SJSA1 (cell line): ENCODE data around the gene EFNA2. TPM values are rescaled to one million over a fixed set of nuclear protein-coding genes. Genes with fewer than 3 reads are reported as not detected.
A peak's percentile ranks its signal among the peaks of the same experiment; 100 is the strongest.

Experiments used
- DNase-seq, 2 experiments: peaks; one replicate each; pipeline ENCODE4 v3.0.0-alpha.2; 2015 to 2020; ENCODE audit warnings: low spot score in 2 of 2, low read depth in 1 of 2
- H3K27ac ChIP-seq: fragments of 250-450 bp; sonication (Bioruptor Pico); 2 replicates; pipeline ENCODE4 v1.5.1; 2020; ENCODE audit warnings: mild to moderate bottlenecking, moderate library complexity
- H3K27me3 ChIP-seq: fragments of 250-450 bp; sonication (Bioruptor Pico); replicated peaks from 2 replicates; pipeline ENCODE4 v1.5.1; 2020; ENCODE audit warnings: mild to moderate bottlenecking, moderate library complexity
- H3K36me3 ChIP-seq: fragments of 250-450 bp; sonication (Bioruptor Pico); 2 replicates; pipeline ENCODE4 v1.5.1; 2020; ENCODE audit warnings: mild to moderate bottlenecking
- H3K4me1 ChIP-seq: fragments of 250-450 bp; sonication (Bioruptor Pico); replicated peaks from 2 replicates; pipeline ENCODE4 v1.6.1; 2021; ENCODE audit warnings: mild to moderate bottlenecking
- H3K4me3 ChIP-seq: fragments of 250-450 bp; sonication (Bioruptor Pico); 2 replicates; pipeline ENCODE4 v1.5.1; 2020; ENCODE audit warnings: mild to moderate bottlenecking
- H3K9me3 ChIP-seq: fragments of 250-450 bp; sonication (Bioruptor Pico); replicated peaks from 2 replicates; pipeline ENCODE4 v1.5.1; 2020; ENCODE audit warnings: mild to moderate bottlenecking
- total RNA-seq: library from RNA; depleted of rRNA; stranded (reverse); fragments of >200 nt; shearing (Covaris generic); gene quantifications from 2 replicates; pipeline ENCODE4 v1.2.3, GENCODE V29; 2014; rRNA removed

Gene EFNA2
- not detected in 2 replicates for total RNA-seq

- no peak for DNase-seq
- Histone ChIP-seq H3K27ac (no peak within 1 kb of the TSS), H3K27me3 (peaks cover 72% of the 10 kb centered on the region), H3K4me3 (no peak within 1 kb of the TSS), H3K36me3 (no peaks in the 10 kb centered on the region), H3K9me3 (no peaks in the 10 kb centered on the region), H3K4me1 (peaks cover 14% of the 10 kb centered on the region; the same call in 1 of the 2 replicates)
These were observed at the start of gene EFNA2 for GRCh38 chr19:1285737-1286360. Gene EFNA2, plus strand, starts transcription at chr19:1285873. Its CDS starts 296 bp downstream, at chr19:1286169.

- H3K4me1 ChIP-seq: peaks cover 44% of the 10 kb centered on the region
- no peak for DNase-seq
- peaks cover 10% of the 10 kb centered on the region for H3K36me3 ChIP-seq
- H3K9me3 ChIP-seq: no peaks in the 10 kb centered on the region
- no peak overlapping the region for H3K27ac ChIP-seq
- peaks cover 5% of the 10 kb centered on the region for H3K27me3 ChIP-seq
- H3K4me3 ChIP-seq: peak overlapping the region; percentile 51
These were observed 49.1 kb upstream of the EFNA2 start for GRCh38 chr19:1236576-1236975.

GRCh38 chr19:1237027-1237659 is 48.5 kb upstream of the EFNA2 start:
- Histone ChIP-seq H3K27ac (no peak overlapping the region), H3K9me3 (no peaks in the 10 kb centered on the region)
- no peak for DNase-seq

GRCh38 chr19:1237754-1238368 is 47.8 kb upstream of the EFNA2 start, which contains the start of gene CBARP:
Gene CBARP, minus strand, starts transcription at chr19:1238005. Its CDS starts 1,905 bp downstream, at chr19:1236100.
- Histone ChIP-seq H3K36me3 (peaks cover 14% of the 10 kb centered on the region), H3K4me3 (peak within 1 kb of the TSS; percentile 51), H3K9me3 (no peaks in the 10 kb centered on the region), H3K27ac (no peak within 1 kb of the TSS), H3K27me3 (peaks cover 5% of the 10 kb centered on the region), H3K4me1 (peaks cover 56% of the 10 kb centered on the region)
- no peak for DNase-seq

More at GRCh38 chr19:1237027-1237659, 48.5 kb upstream of the EFNA2 start:
- peaks cover 5% of the 10 kb centered on the region for H3K27me3 ChIP-seq
- H3K36me3 ChIP-seq: peaks cover 14% of the 10 kb centered on the region
- peak overlapping the region; percentile 51 for H3K4me3 ChIP-seq
- peaks cover 50% of the 10 kb centered on the region for H3K4me1 ChIP-seq

GRCh38 chr19:1238369-1239303 is 47.0 kb upstream of the EFNA2 start:
- no peak for DNase-seq
- H3K4me1 ChIP-seq: peaks cover 59% of the 10 kb centered on the region
- H3K27me3 ChIP-seq: peaks cover 5% of the 10 kb centered on the region
- H3K36me3 ChIP-seq: peaks cover 21% of the 10 kb centered on the region
- no peaks in the 10 kb centered on the region for H3K9me3 ChIP-seq
- no peak overlapping the region for H3K27ac ChIP-seq
- peak overlapping the region; percentile 51 for H3K4me3 ChIP-seq

GRCh38 chr19:1239420-1239795 is 46.3 kb upstream of the EFNA2 start:
- peaks cover 5% of the 10 kb centered on the region for H3K27me3 ChIP-seq
- no peak for DNase-seq
- no peak overlapping the region for H3K4me3 ChIP-seq
- no peaks in the 10 kb centered on the region for H3K9me3 ChIP-seq
- H3K4me1 ChIP-seq: peaks cover 65% of the 10 kb centered on the region
- H3K27ac ChIP-seq: no peak overlapping the region
- H3K36me3 ChIP-seq: peaks cover 27% of the 10 kb centered on the region

- Histone ChIP-seq H3K9me3 (no peaks in the 10 kb centered on the region), H3K36me3 (peaks cover 30% of the 10 kb centered on the region), H3K27ac (no peak overlapping the region), H3K4me1 (peaks cover 72% of the 10 kb centered on the region), H3K27me3 (peaks cover 5% of the 10 kb centered on the region), H3K4me3 (peak overlapping the region; percentile 25)
- peak; percentile 83 to 90 for DNase-seq
These were observed 45.6 kb upstream of the EFNA2 start for GRCh38 chr19:1239796-1240737.

- no peak for DNase-seq
- Histone ChIP-seq H3K4me3 (peak overlapping the region; percentile 90), H3K27ac (no peak overlapping the region), H3K9me3 (no peaks in the 10 kb centered on the region), H3K36me3 (peaks cover 25% of the 10 kb centered on the region), H3K27me3 (peaks cover 5% of the 10 kb centered on the region), H3K4me1 (peaks cover 72% of the 10 kb centered on the region)
These were observed 44.7 kb upstream of the EFNA2 start for GRCh38 chr19:1240925-1241324.

- Histone ChIP-seq H3K27me3 (peaks cover 5% of the 10 kb centered on the region), H3K36me3 (peaks cover 25% of the 10 kb centered on the region), H3K4me1 (peaks cover 66% of the 10 kb centered on the region), H3K9me3 (no peaks in the 10 kb centered on the region), H3K27ac (peak within 1 kb of the TSS; percentile 29; the same call in 1 of the 2 replicates), H3K4me3 (peak within 1 kb of the TSS; percentile 90)
- peak; percentile 87 to 96 for DNase-seq
These were observed 44.1 kb upstream of the EFNA2 start, which contains the start of gene ATP5F1D for GRCh38 chr19:1241417-1242095. Gene ATP5F1D, plus strand, starts transcription at chr19:1241751. Its CDS starts 100 bp downstream, at chr19:1241851.

GRCh38 chr19:1243768-1244692 is 41.6 kb upstream of the EFNA2 start:
- no peaks in the 10 kb centered on the region for H3K9me3 ChIP-seq
- H3K36me3 ChIP-seq: peaks cover 28% of the 10 kb centered on the region
- H3K4me1 ChIP-seq: peaks cover 67% of the 10 kb centered on the region
- no peaks in the 10 kb centered on the region for H3K27me3 ChIP-seq
- peak; percentile 73 to 86 for DNase-seq
- H3K27ac ChIP-seq: no peak overlapping the region
- no peak overlapping the region for H3K4me3 ChIP-seq

- Histone ChIP-seq H3K4me1 (peaks cover 64% of the 10 kb centered on the region), H3K27me3 (no peaks in the 10 kb centered on the region), H3K27ac (no peak overlapping the region), H3K4me3 (no peak overlapping the region), H3K9me3 (no peaks in the 10 kb centered on the region; the same call in 1 of the 2 replicates), H3K36me3 (peaks cover 34% of the 10 kb centered on the region)
- DNase-seq: no peak
These were observed 40.8 kb upstream of the EFNA2 start for GRCh38 chr19:1244693-1245451.
